A673 (cell line): Measurements from ENCODE around the gene LRTM2.

Experiments
- EZH2 ChIP-seq: fragments of 200-600 bp; sonication (generic); IDR thresholded peaks from 2 replicates; pipeline ENCODE4 v1.6.1; 2017; ENCODE audit warnings: borderline replicate concordance, low read depth, mild to moderate bottlenecking, mixed read lengths, antibody characterized with exemption, low read length; ENCODE audit not compliant: poor library complexity, severe bottlenecking
- TF ChIP-seq, protein P1 (sequence below): fragments of 300-800, 200-600 bp; sonication (generic); conservative IDR thresholded peaks from 2 replicates; pipeline ENCODE4 v1.5.1; 2017; ENCODE audit warnings: low read depth, mild to moderate bottlenecking, antibody characterized with exemption, low read length, moderate library complexity, mixed read lengths

DNA sequence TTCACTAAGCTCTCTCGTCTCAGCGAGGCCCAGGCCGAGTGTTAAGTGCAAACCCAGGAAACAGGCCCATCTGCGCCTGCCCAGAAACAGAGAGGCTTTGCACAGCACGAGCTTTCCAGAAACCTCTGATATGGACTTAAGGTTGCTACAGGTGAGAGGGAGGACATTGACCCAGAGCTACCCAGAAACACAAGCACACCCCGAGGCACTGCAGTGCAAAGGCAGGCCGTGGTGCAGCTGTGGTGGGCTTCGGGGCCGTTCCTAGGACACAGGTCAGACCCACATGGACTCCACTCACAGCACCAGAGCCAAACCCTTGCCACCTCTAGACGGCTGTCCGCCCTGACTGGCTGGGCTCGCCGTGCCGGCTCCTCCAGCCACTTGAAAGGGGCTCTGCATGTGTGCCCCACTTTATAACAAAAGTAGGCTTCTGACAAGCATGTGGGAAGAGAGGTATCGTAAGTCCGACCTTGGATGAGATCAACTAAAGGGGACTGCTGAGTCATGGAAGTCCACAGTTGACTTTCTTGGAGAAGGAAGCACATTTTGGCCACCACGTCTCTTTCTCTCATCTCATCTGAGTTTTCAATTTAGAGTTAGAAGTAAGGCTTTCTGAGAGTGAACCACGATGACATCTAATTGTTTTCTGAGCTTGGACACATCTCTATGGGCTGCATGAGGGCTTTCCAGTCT, 59.9 kb downstream of the LRTM2 start:
- TF ChIP-seq, protein P1, sequence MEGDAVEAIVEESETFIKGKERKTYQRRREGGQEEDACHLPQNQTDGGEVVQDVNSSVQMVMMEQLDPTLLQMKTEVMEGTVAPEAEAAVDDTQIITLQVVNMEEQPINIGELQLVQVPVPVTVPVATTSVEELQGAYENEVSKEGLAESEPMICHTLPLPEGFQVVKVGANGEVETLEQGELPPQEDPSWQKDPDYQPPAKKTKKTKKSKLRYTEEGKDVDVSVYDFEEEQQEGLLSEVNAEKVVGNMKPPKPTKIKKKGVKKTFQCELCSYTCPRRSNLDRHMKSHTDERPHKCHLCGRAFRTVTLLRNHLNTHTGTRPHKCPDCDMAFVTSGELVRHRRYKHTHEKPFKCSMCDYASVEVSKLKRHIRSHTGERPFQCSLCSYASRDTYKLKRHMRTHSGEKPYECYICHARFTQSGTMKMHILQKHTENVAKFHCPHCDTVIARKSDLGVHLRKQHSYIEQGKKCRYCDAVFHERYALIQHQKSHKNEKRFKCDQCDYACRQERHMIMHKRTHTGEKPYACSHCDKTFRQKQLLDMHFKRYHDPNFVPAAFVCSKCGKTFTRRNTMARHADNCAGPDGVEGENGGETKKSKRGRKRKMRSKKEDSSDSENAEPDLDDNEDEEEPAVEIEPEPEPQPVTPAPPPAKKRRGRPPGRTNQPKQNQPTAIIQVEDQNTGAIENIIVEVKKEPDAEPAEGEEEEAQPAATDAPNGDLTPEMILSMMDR: no peak
- no peak for TF ChIP-seq EZH2
